GM12872 (cell line): ENCODE measurements around the gene GJA10.

Experiments
- TF ChIP-seq, protein P1 (sequence below): IDR thresholded peaks from 3 replicates; pipeline ENCODE4 v1.5.1; 2011; ENCODE audit warnings: low read depth, mild to moderate bottlenecking, low read length, moderate library complexity; ENCODE audit not compliant: insufficient read depth

GJA10 gene

DNA sequence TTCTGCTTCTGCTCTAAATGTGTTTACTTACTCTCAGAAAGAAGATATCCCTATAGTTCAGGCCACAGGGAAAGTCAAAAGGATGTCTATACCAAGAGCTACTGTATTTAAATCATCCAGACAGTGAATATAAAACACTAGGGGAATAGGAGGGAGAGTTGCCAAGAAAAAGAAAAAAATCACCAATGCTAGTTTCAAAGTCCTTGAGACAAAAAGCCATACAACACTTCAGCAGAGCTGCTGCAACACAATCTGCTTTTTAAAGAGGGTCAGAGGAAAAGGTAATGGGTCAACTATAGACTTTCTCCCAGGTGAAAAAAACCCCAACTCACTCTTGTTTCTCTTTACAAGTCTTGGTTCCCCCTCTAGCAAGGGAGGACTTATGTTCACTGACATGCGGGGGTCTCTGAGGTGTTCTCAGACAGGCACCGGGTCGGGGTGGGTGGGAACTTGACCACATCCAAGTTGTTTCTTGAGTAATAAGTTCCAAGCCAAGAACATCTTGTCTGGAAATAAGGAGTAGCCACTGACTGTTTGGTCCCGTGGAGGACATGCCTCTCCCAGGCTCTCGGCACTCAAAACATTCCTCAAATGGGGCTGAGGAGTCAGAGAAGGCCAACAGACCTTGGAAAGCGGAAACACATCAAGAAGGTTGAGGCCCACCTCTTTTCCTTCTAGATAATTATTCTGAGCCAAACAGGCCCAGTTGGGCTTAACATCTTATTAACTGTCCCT is 47.7 kb downstream of the GJA10 start:
- TF ChIP-seq, protein P1, sequence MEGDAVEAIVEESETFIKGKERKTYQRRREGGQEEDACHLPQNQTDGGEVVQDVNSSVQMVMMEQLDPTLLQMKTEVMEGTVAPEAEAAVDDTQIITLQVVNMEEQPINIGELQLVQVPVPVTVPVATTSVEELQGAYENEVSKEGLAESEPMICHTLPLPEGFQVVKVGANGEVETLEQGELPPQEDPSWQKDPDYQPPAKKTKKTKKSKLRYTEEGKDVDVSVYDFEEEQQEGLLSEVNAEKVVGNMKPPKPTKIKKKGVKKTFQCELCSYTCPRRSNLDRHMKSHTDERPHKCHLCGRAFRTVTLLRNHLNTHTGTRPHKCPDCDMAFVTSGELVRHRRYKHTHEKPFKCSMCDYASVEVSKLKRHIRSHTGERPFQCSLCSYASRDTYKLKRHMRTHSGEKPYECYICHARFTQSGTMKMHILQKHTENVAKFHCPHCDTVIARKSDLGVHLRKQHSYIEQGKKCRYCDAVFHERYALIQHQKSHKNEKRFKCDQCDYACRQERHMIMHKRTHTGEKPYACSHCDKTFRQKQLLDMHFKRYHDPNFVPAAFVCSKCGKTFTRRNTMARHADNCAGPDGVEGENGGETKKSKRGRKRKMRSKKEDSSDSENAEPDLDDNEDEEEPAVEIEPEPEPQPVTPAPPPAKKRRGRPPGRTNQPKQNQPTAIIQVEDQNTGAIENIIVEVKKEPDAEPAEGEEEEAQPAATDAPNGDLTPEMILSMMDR, result no peak

DNA sequence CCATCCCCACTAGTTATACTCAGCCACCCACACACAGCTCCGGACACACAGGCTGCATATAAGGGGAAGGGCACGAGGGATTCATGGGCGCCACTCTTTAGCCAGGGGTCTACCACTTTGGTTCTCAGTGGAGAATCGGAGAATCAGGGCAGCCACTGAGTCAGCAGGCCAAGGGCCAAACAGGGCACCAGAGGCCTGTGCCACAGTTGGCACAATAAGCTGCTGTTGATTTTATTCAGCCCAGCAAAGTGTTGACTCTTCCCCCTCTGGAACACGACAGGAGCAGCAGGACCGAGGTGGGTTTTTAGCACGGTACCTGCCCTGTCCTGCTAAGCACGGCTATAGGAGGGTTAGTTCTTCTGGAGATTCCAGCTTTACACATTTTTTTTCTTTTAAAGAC is 48.3 kb downstream of the GJA10 start:
- TF ChIP-seq, protein P1, result no peak

DNA sequence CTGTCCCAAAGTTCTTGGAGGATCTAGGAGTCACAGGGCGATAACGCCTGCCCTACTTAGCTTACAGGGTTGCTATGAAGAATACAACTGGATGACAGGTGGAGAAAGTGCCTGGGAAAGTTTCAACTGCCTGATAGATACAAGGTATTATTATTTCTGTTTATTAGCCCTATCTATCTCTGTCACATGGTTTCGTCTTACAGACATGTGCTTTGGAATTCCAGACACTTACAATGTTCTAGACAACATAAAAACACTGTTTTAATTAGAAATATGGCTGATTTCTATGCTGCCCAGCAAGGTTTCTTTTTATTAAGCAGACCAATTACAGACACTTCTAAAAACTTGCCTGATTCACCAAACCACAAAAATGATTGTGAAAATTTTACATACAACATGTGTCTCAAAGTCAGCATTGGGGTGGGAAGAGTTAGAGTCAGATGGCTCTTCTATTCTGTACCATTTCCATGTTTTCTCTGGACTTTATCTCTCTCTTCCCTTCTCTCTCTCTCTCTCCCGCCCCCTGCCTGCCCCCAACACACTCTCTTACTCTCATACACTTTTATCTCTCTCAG is 50.0 kb downstream of the GJA10 start:
- TF ChIP-seq, protein P1, result no peak

DNA sequence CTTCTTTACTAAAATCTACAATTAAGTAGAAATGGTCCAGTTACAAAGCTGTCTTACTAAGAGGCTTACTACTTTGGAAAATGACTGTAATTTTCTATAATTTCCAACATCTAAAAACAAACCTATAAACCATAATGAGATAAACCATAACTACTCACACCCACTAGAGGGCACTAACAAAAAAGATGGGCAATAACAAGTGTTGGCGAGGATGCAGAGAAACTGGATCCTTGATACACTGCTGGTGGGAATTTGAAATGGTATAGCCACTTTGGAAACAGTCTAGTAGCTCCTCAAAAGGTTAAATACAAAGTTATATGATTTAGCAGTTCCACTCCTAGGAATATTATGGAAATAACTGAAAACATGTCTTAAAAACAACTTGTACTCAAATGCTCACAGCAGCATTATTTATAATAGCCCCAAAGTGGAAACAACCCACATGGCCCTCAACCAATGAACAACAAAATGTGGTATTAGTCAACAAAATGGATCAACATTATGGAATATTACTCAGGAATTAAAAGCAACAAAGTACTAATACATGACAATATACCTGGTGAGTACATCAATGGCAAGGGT is 50.6 kb downstream of the GJA10 start:
- TF ChIP-seq, protein P1, result peak; percentile 39
